Activated naive CD4-positive, alpha-beta T cell treated with anti-CD3 and anti-CD28 coated beads for 36 hours (primary cell): Measurements from ENCODE around the gene IFRD2. TPM values are rescaled to one million over a fixed set of nuclear protein-coding genes. Genes with fewer than 3 reads are reported as not detected.

Experiments
- CTCF ChIA-PET: fragments of 350-600 bp; sonication (Branson Sonifier 250); formaldehyde crosslinking; loops from one replicate; lab custom pipeline; 2021; ENCODE audit warnings: antibody characterized with exemption; lab: Charles Lee
- DNase-seq: peaks from one replicate; pipeline ENCODE4 v3.0.0-alpha.2; 2020
- H3K27ac Mint-ChIP-seq: one replicate; pipeline ENCODE4 v1.8.0; 2021; ENCODE audit warnings: mild to moderate bottlenecking, mixed read lengths
- H3K27me3 Mint-ChIP-seq: one replicate; pipeline ENCODE4 v1.8.0; 2021; ENCODE audit warnings: low read depth, mixed read lengths
- H3K36me3 Mint-ChIP-seq: one replicate; pipeline ENCODE4 v1.8.0; 2021; ENCODE audit warnings: low read depth, mixed read lengths
- H3K4me1 Mint-ChIP-seq: one replicate; pipeline ENCODE4 v1.8.0; 2021; ENCODE audit warnings: low read depth, mixed read lengths
- H3K4me3 Mint-ChIP-seq: one replicate; pipeline ENCODE4 v1.8.0; 2021; ENCODE audit warnings: mild to moderate bottlenecking, moderate library complexity, mixed read lengths
- H3K9me3 Mint-ChIP-seq: one replicate; pipeline ENCODE4 v1.8.0; 2021; ENCODE audit warnings: mixed read lengths
- intact Hi-C: fragments of 100-400 bp; cut with micrococcal nuclease; formaldehyde crosslinking; loops from one replicate; pipeline ENCODE4 v1.15.1; 2023
- total RNA-seq, 2 experiments: library from RNA; stranded (reverse); gene quantifications; one replicate each; pipeline ENCODE4 v1.2.3, GENCODE V29; 2021

IFRD2 gene
- total RNA-seq, 2 experiments from 2014 or later, result 117 to 125 TPM

DNA sequence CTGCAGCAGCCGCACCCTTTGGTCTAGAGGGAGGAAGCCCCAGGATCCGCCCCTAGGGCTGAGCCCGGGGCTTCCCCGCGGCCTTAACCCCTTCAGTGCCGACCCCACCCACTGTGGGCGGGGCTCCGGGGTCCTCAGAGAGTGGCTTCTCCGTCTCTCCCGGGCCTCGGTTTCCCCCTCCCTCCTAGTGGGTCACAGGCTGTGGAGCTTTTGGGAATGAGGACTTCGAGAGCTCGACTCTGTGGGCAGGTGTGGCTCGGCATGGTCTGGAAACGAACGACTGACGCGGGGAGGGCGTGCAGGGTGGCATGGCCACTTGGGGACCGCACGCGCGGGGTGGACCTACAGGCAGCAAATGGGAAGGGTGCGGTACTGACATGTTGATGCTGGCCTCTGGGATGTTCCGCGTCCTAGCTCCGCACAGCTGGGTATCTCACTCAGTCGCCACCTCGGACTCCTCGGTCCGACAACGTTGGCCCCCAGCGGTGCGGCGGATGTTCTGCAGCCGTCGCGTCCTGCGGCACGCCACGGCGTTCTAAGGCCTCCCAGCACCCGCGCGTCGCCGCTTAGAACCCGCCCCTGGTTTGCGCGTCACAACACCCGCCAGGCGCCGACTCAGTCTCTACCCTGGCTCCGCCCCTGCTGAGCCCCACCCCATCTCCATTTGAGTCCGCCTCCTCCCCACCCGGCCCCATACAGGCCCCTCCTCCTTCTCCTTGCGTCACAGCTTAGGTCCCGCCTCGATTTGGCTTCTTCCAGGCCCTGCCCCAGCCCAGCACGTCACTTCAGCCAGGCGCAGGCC, 6.8 kb upstream of the IFRD2 start, which contains the start of the genes HYAL3 and NAA80:
HYAL3 (minus strand) TSS at position 570 of the 802 bp plus-strand sequence. CDS start 3,803 bp downstream, outside the sequence.
NAA80 (minus strand) TSS at position 570 of the 802 bp plus-strand sequence. CDS start 1,942 bp downstream, outside the sequence.
- Mint-ChIP-seq H3K36me3 (peaks cover 2% of the 10 kb centered on the region), H3K4me1 (peaks cover 25% of the 10 kb centered on the region), H3K27ac (peak within 1 kb of the TSS; percentile 97), H3K9me3 (no peaks in the 10 kb centered on the region), H3K4me3 (peak within 1 kb of the TSS; percentile 99), H3K27me3 (no peaks in the 10 kb centered on the region)
- CTCF ChIA-PET, result interaction anchor here (0.6 to 2.3 kb wide), 10 partner anchors 16 to 199 kb away, joined by 3 to 15 read pairs (median 5); partner anchors contain the start of gene RASSF1
- intact Hi-C loops, result loop anchor here (1.0 to 2.0 kb wide), 8 partner anchors 22 to 358 kb away; partner anchors contain the start of genes GNAI2, RBM6 and TMEM115
- DNase-seq, result peak; percentile 100

DNA sequence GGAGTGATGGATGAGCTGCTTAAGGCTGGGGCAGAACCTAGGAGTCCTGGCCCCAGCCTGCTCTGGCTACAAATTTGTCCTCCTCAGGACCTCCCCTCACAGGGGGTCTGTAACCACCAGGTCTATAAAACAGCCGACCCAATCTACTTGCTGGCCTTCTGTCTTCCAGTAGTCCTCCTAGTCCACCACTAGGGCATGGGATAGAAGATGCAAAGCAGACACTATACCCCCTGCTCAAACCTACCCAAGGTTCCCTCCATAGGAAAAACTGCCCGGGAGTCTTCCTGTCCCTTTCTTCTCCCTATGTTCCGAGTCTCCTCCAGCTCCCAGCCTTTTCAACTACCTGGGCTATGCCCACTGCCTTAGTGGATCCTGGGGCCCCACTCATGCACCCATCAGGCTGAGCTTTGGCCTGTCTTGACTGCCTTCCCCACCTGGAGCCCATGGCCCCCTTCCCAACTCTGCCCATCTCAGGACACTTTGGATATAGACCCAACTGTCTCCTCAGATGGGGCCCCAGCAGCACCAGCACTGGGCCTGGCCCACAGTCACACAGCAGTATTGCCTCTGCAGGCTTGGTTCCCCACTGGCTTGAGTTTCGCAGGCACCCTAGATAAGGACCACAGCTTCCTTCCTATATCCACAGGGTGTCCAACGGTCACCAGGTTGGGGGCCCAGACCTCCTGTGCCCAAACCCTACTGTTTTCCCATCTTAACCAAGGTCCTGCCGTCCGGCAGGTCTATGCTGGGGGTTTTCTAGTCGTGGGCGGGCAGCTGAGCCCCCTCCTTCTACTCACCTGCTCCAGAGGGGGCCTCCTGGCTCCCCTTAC, 5.9 kb upstream of the IFRD2 start:
- CTCF ChIA-PET, result interaction anchor here (0.7 to 2.3 kb wide), 4 partner anchors 17 to 70 kb away, joined by 3 to 9 read pairs (median 6); no protein-coding TSS in a partner anchor
- Mint-ChIP-seq H3K27ac (peak overlapping the region; percentile 97), H3K4me3 (peak overlapping the region; percentile 99), H3K9me3 (no peaks in the 10 kb centered on the region), H3K27me3 (no peaks in the 10 kb centered on the region), H3K36me3 (peaks cover 2% of the 10 kb centered on the region), H3K4me1 (peaks cover 25% of the 10 kb centered on the region)
- intact Hi-C loops, result loop anchor here (2.0 kb wide), 2 partner anchors 51 to 357 kb away; partner anchors contain the start of gene RBM6
- DNase-seq, result no peak

DNA sequence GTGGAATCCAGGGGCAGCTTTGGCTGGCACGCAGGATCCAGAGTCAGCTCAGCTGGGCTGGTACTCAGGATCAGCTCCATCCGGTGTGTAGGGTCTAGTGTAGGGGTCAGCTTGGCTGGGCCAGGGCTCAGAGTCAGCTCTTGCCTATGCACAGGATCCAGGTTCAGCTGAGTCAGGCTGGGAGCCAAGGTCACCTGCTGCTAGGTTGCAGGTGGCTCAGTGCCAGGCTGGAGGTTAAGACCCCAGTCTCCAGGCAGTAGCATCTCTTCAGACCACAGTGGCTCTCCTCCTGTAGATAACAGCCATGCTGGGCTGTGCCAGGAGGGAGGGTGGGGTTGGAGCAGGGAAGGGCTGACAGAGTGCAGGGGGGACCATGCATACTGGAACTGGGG, 5.2 kb upstream of the IFRD2 start:
- no peak overlapping the region for H3K4me3 Mint-ChIP-seq
- CTCF ChIA-PET, result interaction anchor here (0.7 kb wide), 1 partner anchor 29 kb away, joined by 3 read pairs; no protein-coding TSS in a partner anchor
- DNase-seq, result no peak
- peaks cover 2% of the 10 kb centered on the region for H3K36me3 Mint-ChIP-seq
- H3K27me3 Mint-ChIP-seq, result no peaks in the 10 kb centered on the region
- intact Hi-C loops, result no loop called here
- H3K9me3 Mint-ChIP-seq, result no peaks in the 10 kb centered on the region
- H3K4me1 Mint-ChIP-seq, result peaks cover 32% of the 10 kb centered on the region
- no peak overlapping the region for H3K27ac Mint-ChIP-seq

DNA sequence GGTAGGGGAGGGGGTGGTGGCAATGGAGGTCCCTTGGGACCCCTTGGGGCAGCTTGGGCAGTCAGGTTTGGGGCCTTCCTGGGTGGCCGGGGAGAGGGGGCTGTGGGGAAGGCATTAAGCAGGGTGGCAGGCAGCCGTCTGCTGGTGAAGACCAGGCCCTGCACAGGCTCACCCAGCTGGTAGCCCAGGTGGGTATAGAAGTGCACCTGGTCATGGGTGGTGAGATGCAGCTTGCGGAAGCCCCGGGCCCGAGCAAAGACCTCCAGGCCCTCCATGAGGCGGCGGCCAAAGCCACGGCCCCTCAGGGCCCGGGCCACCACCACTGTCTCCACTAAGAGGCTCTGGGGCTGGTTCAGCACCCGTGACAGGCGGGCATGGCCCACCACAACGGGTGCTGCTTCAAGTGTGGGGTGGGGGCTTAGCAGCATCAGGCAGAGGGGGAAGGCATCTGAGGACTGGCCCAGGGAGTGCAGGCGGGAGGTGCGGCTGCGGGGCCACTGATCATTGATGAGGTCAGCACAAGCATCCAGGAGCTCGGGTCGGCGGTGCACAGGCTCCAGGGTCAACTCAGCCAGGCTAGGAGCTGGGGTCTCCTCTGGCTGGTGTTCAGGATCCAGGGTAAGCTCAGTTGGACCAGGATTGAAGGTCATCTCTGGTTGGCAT, 4.6 kb upstream of the IFRD2 start:
- Mint-ChIP-seq H3K9me3 (no peaks in the 10 kb centered on the region), H3K27me3 (no peaks in the 10 kb centered on the region), H3K4me3 (no peak overlapping the region), H3K36me3 (peaks cover 2% of the 10 kb centered on the region), H3K4me1 (peaks cover 32% of the 10 kb centered on the region), H3K27ac (no peak overlapping the region)
- no peak for DNase-seq
- CTCF ChIA-PET, result interaction anchor here (0.7 kb wide), 1 partner anchor 29 kb away, joined by 3 read pairs; no protein-coding TSS in a partner anchor
- intact Hi-C loops, result no loop called here

DNA sequence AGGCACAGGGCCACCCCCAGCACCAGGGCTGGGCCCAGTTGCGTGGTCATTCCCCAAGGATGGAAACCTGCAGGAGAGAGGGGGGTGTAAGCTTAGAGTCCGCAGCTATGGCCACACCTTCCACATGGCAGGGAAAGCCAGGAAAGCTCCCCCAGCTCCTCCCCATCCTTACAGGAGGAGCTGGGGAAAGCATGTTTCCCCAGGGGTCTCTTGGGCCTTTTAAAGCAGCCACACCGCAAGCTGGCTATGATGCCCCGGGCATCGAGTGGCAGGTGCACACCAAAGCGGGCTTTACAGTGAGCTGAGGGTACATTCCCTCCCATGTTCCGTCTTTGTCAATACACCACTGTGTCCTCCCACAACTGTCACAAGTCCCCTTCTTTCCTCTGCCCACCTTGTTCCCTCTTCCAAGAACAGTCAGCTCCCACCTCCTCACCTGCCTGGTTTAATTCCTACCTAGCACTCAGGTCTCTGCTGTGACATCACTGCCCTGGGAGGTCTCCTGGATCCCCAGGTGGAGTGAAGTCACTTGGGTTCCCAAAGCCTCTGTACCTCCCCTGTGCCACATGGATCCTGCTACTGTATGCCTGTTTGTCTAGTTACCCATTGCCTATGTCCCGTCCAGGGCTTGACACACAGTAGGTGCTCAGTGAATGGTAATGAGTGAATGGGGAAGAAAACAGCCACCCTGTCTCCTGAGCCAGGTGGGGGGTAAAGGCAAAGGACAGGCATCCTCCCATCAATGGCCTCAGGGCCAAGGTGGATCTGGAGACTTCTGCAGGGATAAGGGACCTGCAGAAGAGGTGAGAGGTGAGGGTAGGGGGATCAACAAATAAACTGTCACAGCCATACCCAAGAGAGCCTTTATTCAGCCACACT, 3.6 kb upstream of the IFRD2 start:
- Mint-ChIP-seq H3K36me3 (peaks cover 7% of the 10 kb centered on the region), H3K27me3 (no peaks in the 10 kb centered on the region), H3K27ac (peak overlapping the region; percentile 11), H3K9me3 (no peaks in the 10 kb centered on the region), H3K4me1 (peaks cover 35% of the 10 kb centered on the region), H3K4me3 (no peak overlapping the region)
- intact Hi-C loops, result no loop called here
- no peak for DNase-seq
- CTCF ChIA-PET, result interaction anchor here (0.5 to 0.6 kb wide), 2 partner anchors 26 to 53 kb away, joined by 3 read pairs; no protein-coding TSS in a partner anchor

DNA sequence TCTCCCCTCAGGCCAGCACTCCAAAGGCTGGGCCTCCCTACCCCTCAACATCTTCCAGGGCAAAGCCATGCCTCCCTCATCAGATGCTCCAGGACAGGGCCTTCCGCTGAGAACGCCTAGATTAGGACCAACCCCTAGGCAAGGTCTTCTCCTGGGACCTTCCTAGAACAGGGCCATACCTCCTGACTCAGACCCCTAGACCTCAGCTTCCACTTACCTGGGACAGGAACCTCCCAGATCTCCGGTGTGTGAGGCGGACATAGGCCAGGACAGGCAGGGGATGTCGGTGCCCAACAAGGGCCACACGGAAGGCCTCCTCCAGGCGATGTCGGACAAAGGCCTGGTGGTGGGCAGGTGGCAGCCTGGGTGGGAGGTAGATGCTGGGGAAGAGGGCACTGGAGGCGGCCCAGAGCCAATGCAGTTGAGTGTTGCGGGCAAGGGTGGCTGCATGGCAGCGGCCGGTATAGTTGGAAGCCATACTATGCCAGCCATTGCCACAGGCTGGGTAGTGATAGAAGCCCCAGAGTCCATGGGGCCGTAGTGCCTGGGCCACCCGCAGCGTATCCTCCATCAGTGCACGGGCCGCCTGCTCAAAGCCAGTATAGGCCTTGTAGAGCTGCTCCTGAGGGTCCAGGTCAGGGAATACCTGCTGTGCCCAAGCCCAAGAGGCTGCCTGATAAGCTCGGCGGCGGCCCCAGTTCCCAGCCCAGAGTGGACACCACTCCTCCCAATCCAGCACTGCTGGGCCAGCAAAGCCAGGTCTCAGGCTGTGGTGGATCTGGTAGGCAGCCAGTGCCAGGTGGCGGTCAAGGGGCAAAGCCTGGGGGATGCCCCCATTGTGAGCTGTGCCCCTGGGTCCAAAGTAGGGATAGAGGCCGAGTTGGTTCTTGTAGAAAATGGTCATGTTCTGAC, 2.5 kb upstream of the IFRD2 start:
- DNase-seq, result no peak
- H3K36me3 Mint-ChIP-seq, result peaks cover 13% of the 10 kb centered on the region

DNA sequence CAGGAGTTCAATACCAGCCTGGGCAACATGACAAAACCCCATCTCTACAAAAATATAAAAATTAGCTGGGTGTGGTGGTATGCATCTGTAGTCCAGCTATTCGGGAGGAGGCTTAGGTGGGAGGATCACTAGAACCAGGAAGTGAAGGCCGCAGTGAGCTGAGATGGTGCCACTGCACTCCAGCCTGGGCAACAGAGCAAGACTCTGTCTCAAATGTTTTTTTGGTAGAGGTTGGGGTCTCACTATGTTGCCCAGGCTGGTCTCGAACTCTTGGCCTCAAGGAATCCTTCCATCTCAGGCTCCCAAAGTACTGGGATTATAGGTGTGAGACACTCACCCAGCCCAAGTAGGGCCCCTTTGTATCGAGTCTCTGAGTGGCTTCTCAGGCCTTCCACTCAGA, 1.9 kb upstream of the IFRD2 start:
- Mint-ChIP-seq H3K27ac (no peak overlapping the region), H3K36me3 (peaks cover 18% of the 10 kb centered on the region), H3K27me3 (no peaks in the 10 kb centered on the region), H3K4me1 (peaks cover 36% of the 10 kb centered on the region), H3K4me3 (no peak overlapping the region), H3K9me3 (no peaks in the 10 kb centered on the region)
- no peak for DNase-seq
- CTCF ChIA-PET, result interaction anchor here (1.5 kb wide), 1 partner anchor 19 kb away, joined by 4 read pairs; no protein-coding TSS in a partner anchor
- intact Hi-C loops, result no loop called here

More for the DNA sequence above, 2.5 kb upstream of the IFRD2 start:
- CTCF ChIA-PET, result interaction anchor here (1.5 kb wide), 1 partner anchor 20 kb away, joined by 4 read pairs; no protein-coding TSS in a partner anchor
- Mint-ChIP-seq H3K27ac (no peak overlapping the region), H3K27me3 (no peaks in the 10 kb centered on the region), H3K4me3 (no peak overlapping the region), H3K9me3 (no peaks in the 10 kb centered on the region), H3K4me1 (peaks cover 35% of the 10 kb centered on the region)
- intact Hi-C loops, result no loop called here

DNA sequence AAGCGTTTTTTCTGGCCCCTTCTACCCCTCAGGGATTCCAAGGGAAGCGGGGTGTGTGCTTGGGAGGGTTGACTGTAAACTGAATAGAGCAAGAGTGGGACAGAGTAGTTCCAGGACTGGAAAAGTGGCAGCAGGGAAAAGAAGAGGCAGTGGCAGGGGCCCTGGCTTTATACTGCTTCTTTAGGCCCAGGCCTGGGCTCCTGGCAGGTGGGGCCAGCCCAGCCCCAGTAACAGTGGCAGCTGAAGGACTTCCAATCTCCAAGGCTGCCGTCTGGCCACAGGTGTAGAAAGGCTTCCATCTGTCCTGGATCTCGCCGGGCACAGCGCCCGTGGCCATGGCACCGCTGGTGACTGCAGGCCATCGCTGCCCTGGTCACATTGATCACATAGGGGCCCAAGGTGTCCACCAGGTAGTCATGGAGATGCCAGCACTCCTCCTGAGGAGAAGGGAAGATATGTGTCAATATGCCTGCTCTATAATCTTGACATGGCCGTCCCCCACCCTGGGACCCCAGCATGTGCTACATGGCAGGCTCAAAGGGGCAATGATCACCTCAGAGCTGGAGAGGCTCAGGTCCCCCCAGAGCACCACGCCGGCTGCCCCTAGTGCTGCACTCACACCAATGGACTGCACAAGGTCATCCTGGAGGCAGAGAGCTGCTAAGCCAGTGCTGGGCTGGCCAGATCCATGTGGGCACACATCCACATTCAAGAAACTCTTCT, 1.0 kb upstream of the IFRD2 start:
- peak overlapping the region; percentile 88 for H3K27ac Mint-ChIP-seq

DNA sequence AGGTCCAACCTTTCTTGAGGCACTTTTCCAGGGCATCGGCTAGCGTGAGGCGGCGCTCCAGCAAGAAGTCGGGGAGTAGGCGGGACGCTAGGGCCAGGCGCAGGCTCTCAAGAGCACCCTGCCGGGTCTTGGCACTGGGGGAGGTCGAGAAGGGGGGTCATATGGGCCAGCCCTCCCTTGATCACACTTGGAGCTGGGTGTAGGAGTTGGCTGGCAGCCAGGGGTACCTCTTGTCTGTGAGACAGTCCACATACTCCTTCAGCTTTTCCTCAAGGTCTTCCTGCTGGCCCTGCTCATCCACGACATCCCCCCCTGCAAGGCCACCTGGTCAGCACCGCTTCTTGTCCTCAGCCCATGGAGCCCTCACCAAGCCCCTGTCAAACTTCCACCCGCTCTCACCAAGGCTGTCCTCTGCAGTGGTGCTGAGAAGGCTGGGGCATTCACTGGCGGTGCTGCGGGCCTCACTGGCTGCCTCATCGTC, 2.0 kb downstream of the IFRD2 start:
- CTCF ChIA-PET, result interaction anchor here (2.3 kb wide), 1 partner anchor 64 kb away, joined by 8 read pairs; no protein-coding TSS in a partner anchor
- peaks cover 24% of the 10 kb centered on the region for H3K4me1 Mint-ChIP-seq

More for the DNA sequence above, 1.0 kb upstream of the IFRD2 start:
- Mint-ChIP-seq H3K9me3 (no peaks in the 10 kb centered on the region), H3K4me3 (peak overlapping the region; percentile 91), H3K4me1 (peaks cover 31% of the 10 kb centered on the region), H3K36me3 (peaks cover 21% of the 10 kb centered on the region), H3K27me3 (no peaks in the 10 kb centered on the region)
- CTCF ChIA-PET, result interaction anchor here (1.5 to 2.8 kb wide), 3 partner anchors 18 to 46 kb away, joined by 4 to 13 read pairs (median 11); no protein-coding TSS in a partner anchor
- no peak for DNase-seq
- intact Hi-C loops, result no loop called here

More for the DNA sequence above, 2.0 kb downstream of the IFRD2 start:
- H3K4me3 Mint-ChIP-seq, result peak overlapping the region; percentile 91
- no peak overlapping the region for H3K27ac Mint-ChIP-seq
- intact Hi-C loops, result no loop called here
- no peaks in the 10 kb centered on the region for H3K27me3 Mint-ChIP-seq
- no peak for DNase-seq
- H3K9me3 Mint-ChIP-seq, result no peaks in the 10 kb centered on the region
- H3K36me3 Mint-ChIP-seq, result peaks cover 27% of the 10 kb centered on the region
